Endodermal cell (in vitro differentiated cells): ENCODE data around the gene SLC5A12. TPM values are rescaled to one million over a fixed set of nuclear protein-coding genes. Genes with fewer than 3 reads are reported as not detected.

ENCODE experiments used
- DNase-seq: peaks from one replicate; pipeline ENCODE4 v3.0.0-alpha.2; 2017
- H3K27ac ChIP-seq: 2 replicates; pipeline ENCODE4 v1.5.1; 2013; ENCODE audit warnings: mild to moderate bottlenecking, low read depth, low read length, moderate library complexity
- H3K27me3 ChIP-seq: 2 replicates; pipeline ENCODE4 v1.6.1; 2013; ENCODE audit warnings: mild to moderate bottlenecking, low read length, moderate library complexity; ENCODE audit not compliant: insufficient read depth, control insufficient read depth, poor library complexity, severe bottlenecking
- H3K36me3 ChIP-seq: 2 replicates; pipeline ENCODE4 v1.7.0; 2013; ENCODE audit warnings: mild to moderate bottlenecking, low read length, moderate library complexity; ENCODE audit not compliant: control insufficient read depth, insufficient read depth
- H3K4me1 ChIP-seq: one replicate; pipeline ENCODE4 v1.7.0; 2013; ENCODE audit warnings: low read length; ENCODE audit not compliant: control insufficient read depth, insufficient read depth
- H3K4me3 ChIP-seq: 2 replicates; pipeline ENCODE4 v1.5.1; 2013; ENCODE audit warnings: mild to moderate bottlenecking, low read length, moderate library complexity
- H3K9ac ChIP-seq: 2 replicates; pipeline ENCODE4 v1.6.1; 2013; ENCODE audit warnings: mild to moderate bottlenecking, low read length, moderate library complexity; ENCODE audit not compliant: poor library complexity, severe bottlenecking; ENCODE audit errors: extremely low read depth
- H3K9me3 ChIP-seq: 2 replicates; pipeline ENCODE4 v1.6.1; 2013; ENCODE audit warnings: mild to moderate bottlenecking, low read length, moderate library complexity; ENCODE audit not compliant: control insufficient read depth
- H3K27ac Mint-ChIP-seq: 2 replicates; pipeline ENCODE4 v1.8.0; 2020; ENCODE audit warnings: mixed read lengths
- H3K27me3 Mint-ChIP-seq: 2 replicates; pipeline ENCODE4 v1.8.0; 2021; ENCODE audit warnings: mild to moderate bottlenecking, mixed read lengths; ENCODE audit not compliant: insufficient read depth
- H3K36me3 Mint-ChIP-seq: 2 replicates; pipeline ENCODE4 v1.8.0; 2020; ENCODE audit warnings: low read depth, mixed read lengths
- H3K4me1 Mint-ChIP-seq: 2 replicates; pipeline ENCODE4 v1.8.0; 2020; ENCODE audit warnings: mixed read lengths
- H3K4me3 Mint-ChIP-seq: 2 replicates; pipeline ENCODE4 v1.8.0; 2020; ENCODE audit warnings: mild to moderate bottlenecking, moderate library complexity, mixed read lengths
- H3K9me3 Mint-ChIP-seq: 2 replicates; pipeline ENCODE4 v1.8.0; 2020; ENCODE audit warnings: mild to moderate bottlenecking, mixed read lengths
- CTCF ChIP-seq: fragments of 200-600 bp; sonication (generic); conservative IDR thresholded peaks from 2 replicates; pipeline ENCODE4 v1.5.0; 2021; ENCODE audit warnings: antibody characterized with exemption, mild to moderate bottlenecking
- WGBS, 2 experiments: methylation state at CpG; one replicate each; pipeline versions ENCODE4 v1.1.5 to v1.1.7; 2013; ENCODE audit warnings: missing lambda C conversion rate in 2 of 2, mixed read lengths in 1 of 2; ENCODE audit not compliant: insufficient coverage in 1 of 2, insufficient read length in 1 of 2; 5-methylcytosine and 5-hydroxymethylcytosine counted together
- total RNA-seq, 2 donors: library from RNA; stranded (reverse); fragmentation: NEBNext Ultra II Directional in 1 of 2; extraction: Animal tissue kit (Norgen Biotek cat#: 25700) in 1 of 2; gene quantifications; 2 replicates in 1 of 2; 3 replicates in 1 of 2; pipeline ENCODE4 v1.2.1, GENCODE V29; 2021

The SLC5A12 gene
- total RNA-seq, 2 donors from 2014 or later = 2.6 to 2.7 TPM

GRCh38 chr11:26755762-26756161 is 33.9 kb upstream of the SLC5A12 start:
- WGBS, 2 experiments = 72 to 81% methylated on average over 2 to 4 of the region's 4 CpGs
- no peaks in the 10 kb centered on the region for H3K4me1 ChIP-seq
- peaks cover under 1% of the 10 kb centered on the region for H3K4me1 Mint-ChIP-seq

GRCh38 chr11:26753723-26754504 is 32.1 kb upstream of the SLC5A12 start:
- H3K9ac ChIP-seq = no peak overlapping the region
- 45 to 53% methylated on average over 4 to 9 of the region's 9 CpGs for WGBS, 2 experiments

More at GRCh38 chr11:26755762-26756161, 33.9 kb upstream of the SLC5A12 start:
- TF ChIP-seq CTCF = no peak
- no peak overlapping the region for H3K4me3 Mint-ChIP-seq
- no peak overlapping the region for H3K4me3 ChIP-seq
- H3K27me3 Mint-ChIP-seq = peaks cover 5% of the 10 kb centered on the region
- H3K9me3 Mint-ChIP-seq = no peaks in the 10 kb centered on the region
- peak overlapping the region; percentile 17 for H3K27ac ChIP-seq
- H3K27ac Mint-ChIP-seq = no peak overlapping the region
- H3K27me3 ChIP-seq = no peaks in the 10 kb centered on the region
- no peaks in the 10 kb centered on the region for H3K36me3 Mint-ChIP-seq
- no peaks in the 10 kb centered on the region for H3K9me3 ChIP-seq
- H3K9ac ChIP-seq = no peak overlapping the region
- no peak for DNase-seq
- no peaks in the 10 kb centered on the region for H3K36me3 ChIP-seq

GRCh38 chr11:26749927-26750326 is 28.1 kb upstream of the SLC5A12 start:
- no peaks in the 10 kb centered on the region for H3K27me3 ChIP-seq
- TF ChIP-seq CTCF = no peak
- H3K4me1 Mint-ChIP-seq = no peaks in the 10 kb centered on the region
- no peak overlapping the region for H3K4me3 Mint-ChIP-seq
- DNase-seq = no peak
- no peaks in the 10 kb centered on the region for H3K36me3 Mint-ChIP-seq
- H3K9ac ChIP-seq = no peak overlapping the region
- no peaks in the 10 kb centered on the region for H3K36me3 ChIP-seq
- H3K9me3 Mint-ChIP-seq = no peaks in the 10 kb centered on the region
- H3K4me3 ChIP-seq = no peak overlapping the region
- H3K27ac ChIP-seq = no peak overlapping the region
- H3K4me1 ChIP-seq = no peaks in the 10 kb centered on the region
- H3K27ac Mint-ChIP-seq = no peak overlapping the region
- H3K27me3 Mint-ChIP-seq = no peaks in the 10 kb centered on the region
- no peaks in the 10 kb centered on the region for H3K9me3 ChIP-seq

More at GRCh38 chr11:26753723-26754504, 32.1 kb upstream of the SLC5A12 start:
- peak; percentile 65 for DNase-seq
- H3K27me3 ChIP-seq = no peaks in the 10 kb centered on the region
- Mint-ChIP-seq H3K27me3 (no peaks in the 10 kb centered on the region), H3K27ac (no peak overlapping the region), H3K4me1 (no peaks in the 10 kb centered on the region), H3K36me3 (no peaks in the 10 kb centered on the region), H3K4me3 (no peak overlapping the region), H3K9me3 (no peaks in the 10 kb centered on the region)
- no peak overlapping the region for H3K27ac ChIP-seq
- H3K36me3 ChIP-seq = no peaks in the 10 kb centered on the region
- no peaks in the 10 kb centered on the region for H3K4me1 ChIP-seq
- no peak overlapping the region for H3K4me3 ChIP-seq
- peak; percentile 94 for TF ChIP-seq CTCF
- no peaks in the 10 kb centered on the region for H3K9me3 ChIP-seq
